K562 (cell line): ENCODE data around the gene MLLT1. TPM values are rescaled to one million over a fixed set of nuclear protein-coding genes. Genes with fewer than 3 reads are reported as not detected.

Experiments used
- ARHGAP35 ChIP-seq: fragments of 450-650 bp; IDR thresholded peaks from 2 replicates; pipeline ENCODE4 v1.6.1; 2018; ENCODE audit not compliant: partially characterized antibody
- ARID2 ChIP-seq: fragments of 450-650 bp; IDR thresholded peaks from 2 replicates; pipeline ENCODE4 v1.6.1; 2017; ENCODE audit warnings: antibody characterized with exemption, mild to moderate bottlenecking
- BCL6 ChIP-seq: fragments of 250-450 bp; sonication (Bioruptor Pico); IDR thresholded peaks from 2 replicates; pipeline ENCODE4 v1.4.0; 2020
- HDAC2 ChIP-seq: fragments of 450-650 bp; IDR thresholded peaks from 2 replicates; pipeline ENCODE4 v1.6.1; 2016; ENCODE audit warnings: mild to moderate bottlenecking
- KDM5B ChIP-seq: fragments of 200-600 bp; sonication (generic); IDR thresholded peaks from 2 replicates; pipeline ENCODE4 v1.6.1; 2012; ENCODE audit warnings: low read depth, mild to moderate bottlenecking, moderate library complexity, low read length, control low read depth, inconsistent platforms; ENCODE audit not compliant: insufficient replicate concordance
- NCOA1 ChIP-seq: fragments of 450-650 bp; IDR thresholded peaks from 2 replicates; pipeline ENCODE4 v1.6.1; 2016; ENCODE audit warnings: low read depth
- NFE2 ChIP-seq: IDR thresholded peaks from 2 replicates; pipeline ENCODE4 v1.6.1; 2014; ENCODE audit warnings: antibody characterized with exemption, low read depth
- OTX1 ChIP-seq: fragments of 450-650 bp; formaldehyde crosslinking; IDR thresholded peaks from 2 replicates; pipeline ENCODE4 v1.4.0; 2022; ENCODE audit warnings: mild to moderate bottlenecking
- POLR2A ChIP-seq: fragments of 450-650 bp; conservative IDR thresholded peaks from 2 replicates; pipeline ENCODE4 v1.6.1; 2016
- POLR2B ChIP-seq: fragments of 450-650 bp; IDR thresholded peaks from 2 replicates; pipeline ENCODE4 v1.6.1; 2018; ENCODE audit warnings: low read depth; ENCODE audit not compliant: partially characterized antibody
- PPARD ChIP-seq: fragments of 250-450 bp; sonication (Bioruptor Pico); IDR thresholded peaks from 2 replicates; pipeline ENCODE4 v1.8.0; 2022; ENCODE audit warnings: inconsistent platforms, mild to moderate bottlenecking, moderate library complexity
- RBM17 ChIP-seq: fragments of 200-400 bp; formaldehyde crosslinking; IDR thresholded peaks from 2 replicates; pipeline ENCODE4 v1.6.1; 2017; ENCODE audit warnings: low read depth, mild to moderate bottlenecking, low read length, borderline replicate concordance
- SUPT5H ChIP-seq: fragments of 450-650 bp; IDR thresholded peaks from 2 replicates; pipeline ENCODE4 v1.6.1; 2016
- TAF1 ChIP-seq: IDR thresholded peaks from 2 replicates; pipeline ENCODE4 v1.6.1; 2011; ENCODE audit warnings: mild to moderate bottlenecking, low read length, moderate library complexity; ENCODE audit not compliant: insufficient read depth, control insufficient read depth, severe bottlenecking; ENCODE audit errors: extremely low read depth
- TFAM ChIP-seq: fragments of 250-450 bp; sonication (Bioruptor Pico); conservative IDR thresholded peaks from 2 replicates; pipeline ENCODE4 v1.5.0; 2021; ENCODE audit warnings: mild to moderate bottlenecking, moderate library complexity
- YY1 ChIP-seq, 3 experiments: IDR thresholded peaks; 2 replicates each; pipeline ENCODE4 v1.6.1; 2011; ENCODE audit warnings: low read length in 2 of 3, mild to moderate bottlenecking in 2 of 3, moderate library complexity in 2 of 3, borderline replicate concordance in 1 of 3, control low read depth in 1 of 3, low read depth in 1 of 3; ENCODE audit not compliant: insufficient read depth in 3 of 3, insufficient replicate concordance in 2 of 3, control insufficient read depth in 1 of 3, insufficient read length in 1 of 3; ENCODE audit errors: extremely low read depth in 1 of 3
- ZBTB1 ChIP-seq: sonication (generic); formaldehyde crosslinking; IDR thresholded peaks from 2 replicates; pipeline ENCODE4 v1.8.1; 2023; ENCODE audit warnings: missing genetic modification reagents, low read depth, mild to moderate bottlenecking, borderline replicate concordance
- ZFPM2 ChIP-seq: fragments of 250-450 bp; sonication (Bioruptor Pico); IDR thresholded peaks from 2 replicates; pipeline ENCODE4 v1.5.1; 2022; ENCODE audit warnings: mild to moderate bottlenecking
- ZNF175 ChIP-seq: fragments of 200-800 bp; sonication (Bioruptor generic); IDR thresholded peaks from 2 replicates; pipeline ENCODE4 v1.6.1; 2016; ENCODE audit warnings: low read depth, mild to moderate bottlenecking, missing genetic modification characterization, missing compliant biosample characterization
- ZNF436 ChIP-seq: fragments of 250-450, 450-650 bp; sonication (Bioruptor Pico); formaldehyde crosslinking; IDR thresholded peaks from 2 replicates; pipeline ENCODE4 v1.7.0; 2020; ENCODE audit warnings: mild to moderate bottlenecking
- ZNF561 ChIP-seq: fragments of 450-650 bp; formaldehyde crosslinking; conservative IDR thresholded peaks from 2 replicates; pipeline ENCODE4 v1.4.0; 2020; ENCODE audit warnings: mild to moderate bottlenecking, moderate library complexity
- ZNF644 ChIP-seq: fragments of 200-800 bp; sonication (Bioruptor generic); IDR thresholded peaks from 2 replicates; pipeline ENCODE4 v1.6.1; 2016; ENCODE audit warnings: low read depth, missing genetic modification characterization, missing compliant biosample characterization
- polyA plus RNA-seq, 8 experiments: library from polyadenylated mRNA; depleted of rRNA in 4 of 8; stranded (reverse) in 5 of 8; unstranded in 3 of 8; fragments of >200 nt; fragmentation: Nextera tagmentation in 2 of 8; fragmentation: Illumina TruSeq in 1 of 8; extraction: Ambion mirVana in 2 of 8; extraction: Trizol in 1 of 8; gene quantifications; 2 replicates each; pipeline versions ENCODE4 v1.2.1 to v1.2.3, GENCODE V29; 2011 to 2014; ENCODE audit warnings: inconsistent platforms in 1 of 8, missing spikeins in 1 of 8
- total RNA-seq, 7 experiments: library from RNA; depleted of rRNA in 6 of 7; stranded (reverse); fragments of >200 nt in 6 of 7; fragmentation: Illumina TruSeq in 2 of 7; extraction: Trizol in 2 of 7; gene quantifications; 2 replicates each; pipeline versions ENCODE4 v1.2.1 to v1.2.3, GENCODE V29; 2011 to 2021; ENCODE audit warnings: low replicate concordance in 1 of 7
- TF ChIP-seq, protein P1 (sequence below), 2 experiments: fragments of 450-650 bp in 1 of 2; sonication (generic) in 1 of 2; formaldehyde crosslinking; conservative IDR thresholded peaks; 2 replicates each; pipeline versions ENCODE4 v1.4.0 to v1.8.1; 2020 to 2022; ENCODE audit warnings: mild to moderate bottlenecking in 1 of 2, missing genetic modification reagents in 1 of 2
- TF ChIP-seq, protein P2 (sequence below): fragments of 250-450 bp; sonication (Bioruptor Pico); IDR thresholded peaks from 2 replicates; pipeline ENCODE4 v1.4.0; 2020; ENCODE audit warnings: mild to moderate bottlenecking, moderate library complexity
- TF ChIP-seq, protein P3 (sequence below): fragments of 250-450 bp; sonication (Bioruptor Pico); IDR thresholded peaks from 2 replicates; pipeline ENCODE4 v1.9.0; 2021; ENCODE audit warnings: mild to moderate bottlenecking, inconsistent platforms

Gene MLLT1
- total and polyA plus RNA-seq, 9 of the 15 experiments (the other 6 are each of a cell fraction or from before 2014, with no cell fraction given): 0.23 to 63.5 (median 15.4) TPM

- TF ChIP-seq, protein P1, sequence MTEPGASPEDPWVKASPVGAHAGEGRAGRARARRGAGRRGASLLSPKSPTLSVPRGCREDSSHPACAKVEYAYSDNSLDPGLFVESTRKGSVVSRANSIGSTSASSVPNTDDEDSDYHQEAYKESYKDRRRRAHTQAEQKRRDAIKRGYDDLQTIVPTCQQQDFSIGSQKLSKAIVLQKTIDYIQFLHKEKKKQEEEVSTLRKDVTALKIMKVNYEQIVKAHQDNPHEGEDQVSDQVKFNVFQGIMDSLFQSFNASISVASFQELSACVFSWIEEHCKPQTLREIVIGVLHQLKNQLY (CRISPR knock-in tag; conservative IDR thresholded peaks at IDR 0.05): peak in 1 of 2 experiments; percentile 81; a peak in 1 of 4 replicates
- TF ChIP-seq BCL6 (CRISPR knock-in tag) (no peak), TAF1 (peak; percentile 12), ZNF436 (CRISPR knock-in tag) (no peak), NCOA1 (no peak), POLR2A (peak; percentile 67), ZNF175 (CRISPR knock-in tag) (no peak), PPARD (CRISPR knock-in tag) (no peak), RBM17 (no peak), ARID2 (no peak), ZNF644 (no peak), OTX1 (CRISPR knock-in tag) (no peak), ZBTB1 (CRISPR knock-in tag) (no peak), ARHGAP35 (no peak), SUPT5H (peak; percentile 51; the same call in 1 of the 2 replicates), ZFPM2 (CRISPR knock-in tag) (no peak), TFAM (CRISPR knock-in tag) (no peak), POLR2B (peak; percentile 100), YY1 (IDR thresholded peaks at IDR 0.05; ENCODE audit: borderline replicate concordance in 1 of 3, control insufficient read depth in 1 of 3, extremely low read depth in 1 of 3, insufficient read depth in 3 of 3, insufficient read length in 1 of 3, insufficient replicate concordance in 2 of 3, low read depth in 1 of 3, low read length in 2 of 3) (peak in 1 of 3 experiments; percentile 56), HDAC2 (0 out of 2 replicates have a peak, but pooled peaks have one; percentile 41), KDM5B (peak; percentile 81), NFE2 (peak; percentile 53; the same call in 1 of the 2 replicates), ZNF561 (no peak)
- TF ChIP-seq, protein P2, sequence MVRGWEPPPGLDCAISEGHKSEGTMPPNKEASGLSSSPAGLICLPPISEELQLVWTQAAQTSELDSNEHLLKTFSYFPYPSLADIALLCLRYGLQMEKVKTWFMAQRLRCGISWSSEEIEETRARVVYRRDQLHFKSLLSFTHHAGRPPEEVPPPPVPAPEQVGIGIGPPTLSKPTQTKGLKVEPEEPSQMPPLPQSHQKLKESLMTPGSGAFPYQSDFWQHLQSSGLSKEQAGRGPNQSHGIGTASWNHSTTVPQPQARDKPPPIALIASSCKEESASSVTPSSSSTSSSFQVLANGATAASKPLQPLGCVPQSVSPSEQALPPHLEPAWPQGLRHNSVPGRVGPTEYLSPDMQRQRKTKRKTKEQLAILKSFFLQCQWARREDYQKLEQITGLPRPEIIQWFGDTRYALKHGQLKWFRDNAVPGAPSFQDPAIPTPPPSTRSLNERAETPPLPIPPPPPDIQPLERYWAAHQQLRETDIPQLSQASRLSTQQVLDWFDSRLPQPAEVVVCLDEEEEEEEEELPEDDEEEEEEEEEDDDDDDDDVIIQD (CRISPR knock-in tag): no peak
- TF ChIP-seq, protein P3, sequence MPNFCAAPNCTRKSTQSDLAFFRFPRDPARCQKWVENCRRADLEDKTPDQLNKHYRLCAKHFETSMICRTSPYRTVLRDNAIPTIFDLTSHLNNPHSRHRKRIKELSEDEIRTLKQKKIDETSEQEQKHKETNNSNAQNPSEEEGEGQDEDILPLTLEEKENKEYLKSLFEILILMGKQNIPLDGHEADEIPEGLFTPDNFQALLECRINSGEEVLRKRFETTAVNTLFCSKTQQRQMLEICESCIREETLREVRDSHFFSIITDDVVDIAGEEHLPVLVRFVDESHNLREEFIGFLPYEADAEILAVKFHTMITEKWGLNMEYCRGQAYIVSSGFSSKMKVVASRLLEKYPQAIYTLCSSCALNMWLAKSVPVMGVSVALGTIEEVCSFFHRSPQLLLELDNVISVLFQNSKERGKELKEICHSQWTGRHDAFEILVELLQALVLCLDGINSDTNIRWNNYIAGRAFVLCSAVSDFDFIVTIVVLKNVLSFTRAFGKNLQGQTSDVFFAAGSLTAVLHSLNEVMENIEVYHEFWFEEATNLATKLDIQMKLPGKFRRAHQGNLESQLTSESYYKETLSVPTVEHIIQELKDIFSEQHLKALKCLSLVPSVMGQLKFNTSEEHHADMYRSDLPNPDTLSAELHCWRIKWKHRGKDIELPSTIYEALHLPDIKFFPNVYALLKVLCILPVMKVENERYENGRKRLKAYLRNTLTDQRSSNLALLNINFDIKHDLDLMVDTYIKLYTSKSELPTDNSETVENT (CRISPR knock-in tag): no peak
Observed at GRCh38 chr19:6199240-6199994, 80.4 kb downstream of the MLLT1 start (continued).
